Measurements from ENCODE around the gene CDH4. TPM values are rescaled to one million over a fixed set of nuclear protein-coding genes. Genes with fewer than 3 reads are reported as not detected.

Gene CDH4
- total and polyA plus RNA-seq, 11 donors = 0.04 to 0.54 (median 0.08) TPM; not detected in 1

- Histone ChIP-seq H3K4me3 (no peak overlapping the region), H3K27me3 (peaks cover 0 to 13% (median 0%) of the 10 kb centered on the region in 9 donors)
Measured at GRCh38 chr20:61683721-61684120, 431.7 kb downstream of the CDH4 start.

DNA sequence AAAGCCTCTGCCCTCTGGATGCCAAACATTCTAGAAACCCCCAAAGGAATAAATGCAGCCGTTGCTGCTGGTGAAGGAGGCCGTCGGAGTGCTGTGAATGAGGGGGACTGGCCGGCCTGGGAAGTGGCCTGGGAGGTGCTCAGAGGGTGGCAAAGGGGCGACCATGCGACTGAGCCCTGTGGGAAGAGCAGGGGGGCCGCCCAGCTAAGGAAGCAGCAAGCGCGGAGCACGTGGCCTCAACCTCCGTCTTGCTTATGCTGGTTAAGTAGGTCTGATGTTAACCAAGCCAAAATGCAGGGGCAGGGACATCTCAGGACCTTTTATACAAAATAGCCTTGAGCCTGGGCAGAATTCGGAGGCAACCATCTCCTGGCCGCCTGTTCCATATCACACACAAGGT is 432.1 kb downstream of the CDH4 start:
- Histone ChIP-seq H3K4me3 (no peak overlapping the region), H3K36me3 (no peaks in the 10 kb centered on the region), H3K9me3 (no peaks in the 10 kb centered on the region), H3K27ac (no peak overlapping the region), H3K4me1 (no peaks in the 10 kb centered on the region), H3K27me3 (peaks cover 0 to 14% (median 0%) of the 10 kb centered on the region in 9 donors)
- ATAC-seq (no peak), DNase-seq (no peak)
- whole genome bisulfite sequencing, 4 donors = 65 to 79% (median 74%) methylated on average over 13 of the region's 13 CpGs
- intact Hi-C loops (cut with DNase I) = no loop called here
- TF ChIP-seq CTCF (IDR thresholded peaks at IDR 0.05) (no peak), POLR2A (IDR thresholded peaks at IDR 0.05) (no peak)

More at GRCh38 chr20:61683721-61684120, 431.7 kb downstream of the CDH4 start:
- WGBS, 4 donors = 50 to 61% (median 52%) methylated on average over 6 of the region's 6 CpGs
- no peaks in the 10 kb centered on the region for H3K9me3 ChIP-seq
- DNase-seq = no peak
- H3K27ac ChIP-seq = no peak overlapping the region
- intact Hi-C loops (cut with DNase I) = no loop called here
- TF ChIP-seq POLR2A (IDR thresholded peaks at IDR 0.05) (no peak), CTCF (IDR thresholded peaks at IDR 0.05) (no peak)
- H3K36me3 ChIP-seq = no peaks in the 10 kb centered on the region
- no peaks in the 10 kb centered on the region for H3K4me1 ChIP-seq
- ATAC-seq = no peak

DNA sequence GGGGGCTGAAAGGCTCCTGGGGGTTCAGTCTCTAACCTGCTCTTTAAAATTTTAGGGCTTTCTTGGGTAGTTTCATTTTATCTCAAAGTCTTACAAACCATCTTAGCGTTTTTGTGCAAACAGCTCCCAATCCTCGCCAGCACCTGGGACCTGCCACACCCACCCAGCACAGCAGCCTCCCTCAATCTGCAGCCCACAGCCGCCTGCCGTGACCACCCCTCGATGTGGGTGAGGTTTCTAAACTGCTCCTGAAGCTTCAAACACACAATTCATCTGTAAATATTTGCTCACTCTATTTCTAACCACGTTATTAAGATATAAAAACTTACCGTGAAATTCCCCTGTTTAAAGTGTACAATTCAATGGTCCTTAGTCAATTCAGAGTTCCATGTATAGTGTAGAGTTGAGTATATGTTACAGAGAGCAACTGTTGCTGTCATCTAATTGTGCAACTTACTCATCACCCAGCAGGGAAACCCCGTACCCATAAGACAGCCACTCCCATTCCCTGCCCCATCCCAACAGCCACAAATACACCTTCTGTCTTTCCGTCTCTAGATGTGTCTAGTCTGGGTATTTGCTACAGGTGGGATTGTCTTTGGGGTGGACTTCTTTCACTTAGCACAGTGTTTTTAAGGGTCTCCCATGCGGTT is 432.6 kb downstream of the CDH4 start:
- no peak overlapping the region for H3K27ac ChIP-seq
- 74 to 81% (median 78%) methylated on average over 10 of the region's 10 CpGs for WGBS, 4 donors
- no peak overlapping the region for H3K4me3 ChIP-seq
- H3K36me3 ChIP-seq = no peaks in the 10 kb centered on the region
- no peak for TF ChIP-seq POLR2A (IDR thresholded peaks at IDR 0.05)
- TF ChIP-seq CTCF (IDR thresholded peaks at IDR 0.05) = no peak
- H3K4me1 ChIP-seq = no peaks in the 10 kb centered on the region
- DNase-seq = no peak
- no peak for ATAC-seq
- H3K9me3 ChIP-seq = no peaks in the 10 kb centered on the region
- intact Hi-C loops (cut with DNase I) = no loop called here
- peaks cover 0 to 14% (median 0%) of the 10 kb centered on the region in 9 donors for H3K27me3 ChIP-seq

DNA sequence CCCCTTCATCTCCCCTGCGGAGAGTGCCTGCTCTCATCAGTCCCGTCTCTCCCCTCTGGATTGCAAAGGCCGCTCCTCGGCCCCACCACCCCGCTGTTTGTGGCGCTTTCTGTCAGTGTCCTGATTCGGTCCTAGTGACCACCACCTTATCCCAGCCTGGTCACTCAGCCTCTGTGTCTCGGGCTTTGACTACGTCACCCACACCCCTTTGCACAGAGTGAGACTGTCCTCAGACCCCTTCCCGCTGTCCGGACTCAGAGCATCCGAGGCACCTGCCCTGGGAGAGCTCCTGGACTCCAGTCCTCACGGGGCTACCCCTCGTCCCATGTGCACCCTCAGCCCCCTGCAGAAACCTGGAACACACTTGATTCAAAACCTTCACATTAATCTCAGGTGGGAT is 433.4 kb downstream of the CDH4 start:
- no peak for TF ChIP-seq POLR2A (IDR thresholded peaks at IDR 0.05)
- TF ChIP-seq CTCF (IDR thresholded peaks at IDR 0.05) = no peak
- intact Hi-C loops (cut with DNase I) = no loop called here
- no peaks in the 10 kb centered on the region for H3K36me3 ChIP-seq
- DNase-seq = no peak
- H3K27ac ChIP-seq = no peak overlapping the region
- peaks cover 0 to 20% (median 0%) of the 10 kb centered on the region in 9 donors for H3K27me3 ChIP-seq
- no peaks in the 10 kb centered on the region for H3K9me3 ChIP-seq
- no peaks in the 10 kb centered on the region for H3K4me1 ChIP-seq
- WGBS, 4 donors = 79 to 84% (median 80%) methylated on average over 14 of the region's 14 CpGs
- ATAC-seq = no peak
- no peak overlapping the region for H3K4me3 ChIP-seq
